SK-N-MC (cell line): ENCODE data around the gene MBOAT2.

Source experiments
- EZH2 ChIP-seq: fragments of 200-600 bp; sonication (generic); IDR thresholded peaks from one replicate; pipeline ENCODE4 v1.6.1; 2017; ENCODE audit warnings: antibody characterized with exemption
- FOXP2 ChIP-seq: optimal IDR thresholded peaks from 2 replicates; pipeline ENCODE3; 2011; ENCODE audit warnings: mild to moderate bottlenecking, moderate library complexity; ENCODE audit not compliant: insufficient read depth; ENCODE audit errors: extremely low read length, control extremely low read depth
- POLR2AphosphoS5 ChIP-seq: IDR thresholded peaks from 2 replicates; pipeline ENCODE4 v1.6.1; 2012; ENCODE audit warnings: mild to moderate bottlenecking, low read depth, low read length, borderline replicate concordance

GRCh38 chr2:9008951-9009664, 5.6 kb upstream of the MBOAT2 start:
- TF ChIP-seq POLR2AphosphoS5 (no peak), EZH2 (no peak), FOXP2 (no peak)
